Endothelial cell of umbilical vein (primary cell): ENCODE measurements around the gene C5.

Source experiments
- CTCF ChIP-seq, 2 donors: IDR thresholded peaks; 1 replicate in 1 of 2; 2 replicates in 1 of 2; pipeline ENCODE4 v1.5.1; 2011; ENCODE audit warnings: low read length in 2 of 2, mild to moderate bottlenecking in 2 of 2, moderate library complexity in 2 of 2, control low read depth in 1 of 2, inconsistent platforms in 1 of 2, low read depth in 1 of 2; ENCODE audit not compliant: insufficient read depth in 1 of 2; ENCODE audit errors: extremely low read depth in 1 of 2
- EZH2 ChIP-seq: IDR thresholded peaks from 2 replicates; pipeline ENCODE4 v1.6.1; 2012; ENCODE audit warnings: borderline replicate concordance, low read depth, mild to moderate bottlenecking, moderate library complexity, low read length, inconsistent platforms; ENCODE audit not compliant: severe bottlenecking
- FOS ChIP-seq: IDR thresholded peaks from 2 replicates; pipeline ENCODE4 v1.6.1; 2011; ENCODE audit warnings: mild to moderate bottlenecking, low read length, moderate library complexity, borderline replicate concordance; ENCODE audit not compliant: insufficient read depth
- GATA2 ChIP-seq: IDR thresholded peaks from 2 replicates; pipeline ENCODE4 v1.7.0; 2011; ENCODE audit warnings: low read depth, mild to moderate bottlenecking, moderate library complexity, mixed read lengths, low read length; ENCODE audit not compliant: insufficient read length, insufficient read depth
- JUN ChIP-seq: IDR thresholded peaks from 2 replicates; pipeline ENCODE4 v1.6.1; 2011; ENCODE audit warnings: borderline replicate concordance, low read depth; ENCODE audit not compliant: insufficient read length, insufficient read depth
- MYC ChIP-seq: IDR thresholded peaks from one replicate; pipeline ENCODE4 v1.6.1; 2011; ENCODE audit warnings: mild to moderate bottlenecking, low read depth, low read length
- POLR2A ChIP-seq: IDR thresholded peaks from 2 replicates; pipeline ENCODE4 v1.6.1; 2012; ENCODE audit warnings: low read depth, mild to moderate bottlenecking, control low read depth, low read length
- POLR2AphosphoS5 ChIP-seq: IDR thresholded peaks from 2 replicates; pipeline ENCODE4 v1.6.1; 2012; ENCODE audit warnings: low read depth, mild to moderate bottlenecking, control low read depth, low read length, moderate library complexity; ENCODE audit not compliant: insufficient read depth

GRCh38 chr9:121013911-121014310 is 36.2 kb downstream of the C5 start:
- TF ChIP-seq POLR2A (no peak), CTCF (IDR thresholded peaks at IDR 0.05; ENCODE audit: extremely low read depth in 1 of 2, insufficient read depth in 1 of 2, low read depth in 1 of 2, low read length in 2 of 2) (no peak), EZH2 (no peak), POLR2AphosphoS5 (no peak), MYC (no peak), JUN (no peak), FOS (no peak), GATA2 (no peak)
